ENCODE data around the gene PAPPA2. TPM values are rescaled to one million over a fixed set of nuclear protein-coding genes. Genes with fewer than 3 reads are reported as not detected.
"Not testable (repeated sequence)": the region's sequence is repeated elsewhere in the genome, so short reads cannot be mapped to it uniquely, and the experiment has no call there.

The PAPPA2 gene
- total and polyA plus RNA-seq, 5 donors, result 0.18 to 1.1 (median 0.74) TPM

GRCh38 chr1:176605176-176605575, 142.2 kb downstream of the PAPPA2 start:
- Histone ChIP-seq H3K27ac (ENCODE audit: low read length) (no peak overlapping the region), H3K27me3 (ENCODE audit: control insufficient read depth, insufficient read depth) (no peaks in the 10 kb centered on the region), H3K4me1 (ENCODE audit: control insufficient read depth, insufficient read depth, low read length) (no peaks in the 10 kb centered on the region), H3K4me3 (ENCODE audit: low read length) (no peak overlapping the region), H3K9me3 (ENCODE audit: control insufficient read depth, low read length) (no peaks in the 10 kb centered on the region)
- intact Hi-C loops (cut with DNase I), result no loop called here
- WGBS, result 75% methylated on average over 1 of the region's 1 CpG
- DNase-seq (no peak), ATAC-seq (no peak)

- 59% methylated on average over 3 of the region's 3 CpGs for WGBS
- DNase-seq (no peak), ATAC-seq (no peak)
- intact Hi-C loops (cut with DNase I), result no loop called here
- Histone ChIP-seq H3K27me3 (ENCODE audit: control insufficient read depth, insufficient read depth) (no peaks in the 10 kb centered on the region), H3K27ac (ENCODE audit: low read length) (no peak overlapping the region), H3K4me1 (ENCODE audit: control insufficient read depth, insufficient read depth, low read length) (no peaks in the 10 kb centered on the region), H3K9me3 (ENCODE audit: control insufficient read depth, low read length) (no peaks in the 10 kb centered on the region), H3K4me3 (ENCODE audit: low read length) (no peak overlapping the region)
Measured at GRCh38 chr1:176609556-176610408, 146.8 kb downstream of the PAPPA2 start.

- 50% methylated on average over 4 of the region's 4 CpGs for WGBS
- intact Hi-C loops (cut with DNase I), result no loop called here
Measured at GRCh38 chr1:176612791-176613190, 149.8 kb downstream of the PAPPA2 start.

GRCh38 chr1:176617881-176618280, 154.9 kb downstream of the PAPPA2 start:
- no peaks in the 10 kb centered on the region for H3K27me3 ChIP-seq (ENCODE audit: control insufficient read depth, insufficient read depth)
- no peaks in the 10 kb centered on the region for H3K4me1 ChIP-seq (ENCODE audit: control insufficient read depth, insufficient read depth, low read length)
- intact Hi-C loops (cut with DNase I), result no loop called here
- ATAC-seq, result no peak
- no peaks in the 10 kb centered on the region for H3K9me3 ChIP-seq (ENCODE audit: control insufficient read depth, low read length)
- DNase-seq, result no peak
- H3K4me3 ChIP-seq (ENCODE audit: low read length), result no peak overlapping the region
- H3K27ac ChIP-seq (ENCODE audit: low read length), result no peak overlapping the region

More at GRCh38 chr1:176612791-176613190, 149.8 kb downstream of the PAPPA2 start:
- DNase-seq, result no peak
- no peaks in the 10 kb centered on the region for H3K27me3 ChIP-seq (ENCODE audit: control insufficient read depth, insufficient read depth)
- H3K4me1 ChIP-seq (ENCODE audit: control insufficient read depth, insufficient read depth, low read length), result no peaks in the 10 kb centered on the region
- H3K9me3 ChIP-seq (ENCODE audit: control insufficient read depth, low read length), result no peaks in the 10 kb centered on the region
- no peak for ATAC-seq
- no peak overlapping the region for H3K4me3 ChIP-seq (ENCODE audit: low read length)
- H3K27ac ChIP-seq (ENCODE audit: low read length), result no peak overlapping the region

- DNase-seq (no peak), ATAC-seq (no peak)
- Histone ChIP-seq H3K9me3 (ENCODE audit: control insufficient read depth, low read length) (no peaks in the 10 kb centered on the region), H3K4me1 (ENCODE audit: control insufficient read depth, insufficient read depth, low read length) (no peaks in the 10 kb centered on the region), H3K4me3 (ENCODE audit: low read length) (no peak overlapping the region), H3K27ac (ENCODE audit: low read length) (no peak overlapping the region), H3K27me3 (ENCODE audit: control insufficient read depth, insufficient read depth) (no peaks in the 10 kb centered on the region)
- intact Hi-C loops (cut with DNase I), result no loop called here
- 78% methylated on average over 1 of the region's 1 CpG for WGBS
Measured at GRCh38 chr1:176619261-176619660, 156.3 kb downstream of the PAPPA2 start.

- H3K4me1 ChIP-seq (ENCODE audit: control insufficient read depth, insufficient read depth, low read length), result no peaks in the 10 kb centered on the region
- H3K4me3 ChIP-seq (ENCODE audit: low read length), result no peak overlapping the region
- intact Hi-C loops (cut with DNase I), result no loop called here
- 82% methylated on average over 3 of the region's 3 CpGs for WGBS
- DNase-seq (no peak), ATAC-seq (no peak)
- no peaks in the 10 kb centered on the region for H3K9me3 ChIP-seq (ENCODE audit: control insufficient read depth, low read length)
- no peak overlapping the region for H3K27ac ChIP-seq (ENCODE audit: low read length)
- no peaks in the 10 kb centered on the region for H3K27me3 ChIP-seq (ENCODE audit: control insufficient read depth, insufficient read depth)
Measured at GRCh38 chr1:176625365-176625764, 162.4 kb downstream of the PAPPA2 start.

GRCh38 chr1:176626572-176627061, 163.6 kb downstream of the PAPPA2 start:
- DNase-seq (no peak), ATAC-seq (no peak)
- no peak overlapping the region for H3K4me3 ChIP-seq (ENCODE audit: low read length)
- no peak overlapping the region for H3K27ac ChIP-seq (ENCODE audit: low read length)
- H3K9me3 ChIP-seq (ENCODE audit: control insufficient read depth, low read length), result no peaks in the 10 kb centered on the region
- H3K27me3 ChIP-seq (ENCODE audit: control insufficient read depth, insufficient read depth), result no peaks in the 10 kb centered on the region
- no peaks in the 10 kb centered on the region for H3K4me1 ChIP-seq (ENCODE audit: control insufficient read depth, insufficient read depth, low read length)
- intact Hi-C loops (cut with DNase I), result no loop called here
- 86% methylated on average over 4 of the region's 4 CpGs for WGBS

GRCh38 chr1:176628775-176629174, 165.8 kb downstream of the PAPPA2 start:
- WGBS, result 74% methylated on average over 2 of the region's 2 CpGs
- no peaks in the 10 kb centered on the region for H3K4me1 ChIP-seq (ENCODE audit: control insufficient read depth, insufficient read depth, low read length)
- ATAC-seq, result no peak

GRCh38 chr1:176634733-176635132, 171.8 kb downstream of the PAPPA2 start:
- H3K27me3 ChIP-seq (ENCODE audit: control insufficient read depth, insufficient read depth); H3K4me1 ChIP-seq (ENCODE audit: control insufficient read depth, insufficient read depth, low read length); ATAC-seq; H3K9me3 ChIP-seq (ENCODE audit: control insufficient read depth, low read length); intact Hi-C loops (cut with DNase I); H3K4me3 ChIP-seq (ENCODE audit: low read length); H3K27ac ChIP-seq (ENCODE audit: low read length); DNase-seq: not testable (repeated sequence)

More at GRCh38 chr1:176628775-176629174, 165.8 kb downstream of the PAPPA2 start:
- no peak overlapping the region for H3K4me3 ChIP-seq (ENCODE audit: low read length)
- no peak for DNase-seq
- intact Hi-C loops (cut with DNase I), result no loop called here
- no peaks in the 10 kb centered on the region for H3K9me3 ChIP-seq (ENCODE audit: control insufficient read depth, low read length)
- H3K27ac ChIP-seq (ENCODE audit: low read length), result no peak overlapping the region
- no peaks in the 10 kb centered on the region for H3K27me3 ChIP-seq (ENCODE audit: control insufficient read depth, insufficient read depth)

GRCh38 chr1:176638713-176639526, 175.9 kb downstream of the PAPPA2 start:
- ATAC-seq, result no peak
- Histone ChIP-seq H3K27ac (ENCODE audit: low read length) (no peak overlapping the region), H3K9me3 (ENCODE audit: control insufficient read depth, low read length) (no peaks in the 10 kb centered on the region), H3K4me3 (ENCODE audit: low read length) (no peak overlapping the region), H3K4me1 (ENCODE audit: control insufficient read depth, insufficient read depth, low read length) (peaks cover 2% of the 10 kb centered on the region), H3K27me3 (ENCODE audit: control insufficient read depth, insufficient read depth) (no peaks in the 10 kb centered on the region)
- intact Hi-C loops (cut with DNase I), result no loop called here
- WGBS, result 50% methylated on average over 3 of the region's 3 CpGs
- DNase-seq, result peak in 1 of 3 donors; percentile 44

- no peaks in the 10 kb centered on the region for H3K27me3 ChIP-seq (ENCODE audit: control insufficient read depth, insufficient read depth)
- intact Hi-C loops (cut with DNase I), result no loop called here
- H3K9me3 ChIP-seq (ENCODE audit: control insufficient read depth, low read length), result no peaks in the 10 kb centered on the region
- DNase-seq, result no peak
- no peak for ATAC-seq
- no peak overlapping the region for H3K4me3 ChIP-seq (ENCODE audit: low read length)
- WGBS, result 70% methylated on average over 3 of the region's 3 CpGs
- no peak overlapping the region for H3K27ac ChIP-seq (ENCODE audit: low read length)
- H3K4me1 ChIP-seq (ENCODE audit: control insufficient read depth, insufficient read depth, low read length), result no peaks in the 10 kb centered on the region
Measured at GRCh38 chr1:176643536-176643935, 180.6 kb downstream of the PAPPA2 start.
